Fibroblast of pulmonary artery (primary cell): ENCODE results near the gene PITX1.

Experiments used
- DNase-seq: peaks from one replicate; pipeline ENCODE4 v3.0.0-alpha.2; 2010; ENCODE audit warnings: low read depth
- H3K4me3 ChIP-seq: replicated peaks from 2 replicates; pipeline ENCODE4 v1.5.1; 2011; ENCODE audit warnings: low read depth, mild to moderate bottlenecking, control low read depth, low read length, moderate library complexity
- TF ChIP-seq, protein P1 (sequence below): IDR thresholded peaks from 2 replicates; pipeline ENCODE4 v1.5.1; 2011; ENCODE audit warnings: mild to moderate bottlenecking, control low read depth, low read length, inconsistent platforms; ENCODE audit errors: missing control alignments

PITX1 gene

DNA sequence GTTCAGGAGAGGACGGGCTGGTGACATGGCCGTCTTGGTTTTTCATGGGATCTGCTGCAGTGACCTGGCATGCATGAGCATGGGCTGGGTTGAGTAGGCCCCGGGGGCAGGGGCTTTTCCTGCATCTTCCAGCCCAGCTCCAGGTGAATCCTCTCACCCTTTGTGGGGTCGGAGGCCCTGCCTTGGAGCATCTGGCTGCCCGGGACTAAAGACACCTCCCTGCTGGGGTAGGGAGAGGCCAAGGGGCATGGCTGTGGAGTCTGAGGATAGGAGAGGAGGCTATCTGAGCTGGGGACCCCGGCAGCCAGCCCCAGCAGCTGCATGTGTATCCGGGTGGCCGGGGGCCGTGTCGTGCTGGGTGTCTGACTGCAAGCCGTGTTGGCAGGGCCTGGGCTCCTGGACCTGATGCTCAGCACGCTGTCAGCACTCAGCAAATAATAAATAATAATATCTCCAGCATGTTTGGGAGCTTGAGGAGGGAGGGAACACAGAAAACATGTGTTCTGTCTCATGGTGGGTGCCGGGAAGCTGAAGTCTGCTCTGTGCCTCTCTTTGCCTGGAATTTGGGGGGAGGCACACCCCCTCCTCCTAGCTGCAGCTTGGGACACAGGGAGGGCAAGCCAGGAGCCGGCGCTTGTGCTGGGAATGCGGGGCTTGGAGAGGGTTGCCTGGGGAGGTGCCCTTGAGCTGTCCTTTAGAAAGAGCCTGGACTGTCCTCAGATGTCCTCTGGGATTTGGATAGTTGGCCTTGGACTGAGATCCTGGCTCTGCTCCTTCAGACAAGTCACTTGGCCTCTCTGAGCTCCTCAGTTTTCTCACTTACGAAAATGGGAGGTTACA, 28.4 kb upstream of the PITX1 start:
- no peak for DNase-seq
- H3K4me3 ChIP-seq, result no peak overlapping the region
- TF ChIP-seq, protein P1, sequence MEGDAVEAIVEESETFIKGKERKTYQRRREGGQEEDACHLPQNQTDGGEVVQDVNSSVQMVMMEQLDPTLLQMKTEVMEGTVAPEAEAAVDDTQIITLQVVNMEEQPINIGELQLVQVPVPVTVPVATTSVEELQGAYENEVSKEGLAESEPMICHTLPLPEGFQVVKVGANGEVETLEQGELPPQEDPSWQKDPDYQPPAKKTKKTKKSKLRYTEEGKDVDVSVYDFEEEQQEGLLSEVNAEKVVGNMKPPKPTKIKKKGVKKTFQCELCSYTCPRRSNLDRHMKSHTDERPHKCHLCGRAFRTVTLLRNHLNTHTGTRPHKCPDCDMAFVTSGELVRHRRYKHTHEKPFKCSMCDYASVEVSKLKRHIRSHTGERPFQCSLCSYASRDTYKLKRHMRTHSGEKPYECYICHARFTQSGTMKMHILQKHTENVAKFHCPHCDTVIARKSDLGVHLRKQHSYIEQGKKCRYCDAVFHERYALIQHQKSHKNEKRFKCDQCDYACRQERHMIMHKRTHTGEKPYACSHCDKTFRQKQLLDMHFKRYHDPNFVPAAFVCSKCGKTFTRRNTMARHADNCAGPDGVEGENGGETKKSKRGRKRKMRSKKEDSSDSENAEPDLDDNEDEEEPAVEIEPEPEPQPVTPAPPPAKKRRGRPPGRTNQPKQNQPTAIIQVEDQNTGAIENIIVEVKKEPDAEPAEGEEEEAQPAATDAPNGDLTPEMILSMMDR, result no peak

DNA sequence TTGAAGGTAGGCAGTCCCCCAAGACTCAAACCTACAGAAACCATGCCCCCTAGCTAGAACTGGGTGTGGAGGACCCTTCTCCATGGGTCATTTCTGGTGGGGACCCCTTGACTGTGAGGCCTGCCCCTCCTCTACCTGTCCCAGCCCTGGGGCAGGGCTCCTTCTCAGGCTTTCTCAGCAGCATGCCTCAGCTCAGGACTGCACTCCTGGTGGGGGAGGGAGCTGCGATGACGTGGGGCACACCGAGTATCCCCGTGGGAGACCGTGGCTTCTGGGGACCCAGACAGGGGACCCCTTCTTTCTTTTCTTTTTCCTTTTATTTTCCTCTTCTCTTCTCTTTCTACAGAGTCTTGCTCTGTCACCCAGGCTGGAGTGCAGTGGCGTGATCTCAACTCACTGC, 27.0 kb upstream of the PITX1 start:
- TF ChIP-seq, protein P1, result no peak
- no peak for DNase-seq
- no peak overlapping the region for H3K4me3 ChIP-seq

DNA sequence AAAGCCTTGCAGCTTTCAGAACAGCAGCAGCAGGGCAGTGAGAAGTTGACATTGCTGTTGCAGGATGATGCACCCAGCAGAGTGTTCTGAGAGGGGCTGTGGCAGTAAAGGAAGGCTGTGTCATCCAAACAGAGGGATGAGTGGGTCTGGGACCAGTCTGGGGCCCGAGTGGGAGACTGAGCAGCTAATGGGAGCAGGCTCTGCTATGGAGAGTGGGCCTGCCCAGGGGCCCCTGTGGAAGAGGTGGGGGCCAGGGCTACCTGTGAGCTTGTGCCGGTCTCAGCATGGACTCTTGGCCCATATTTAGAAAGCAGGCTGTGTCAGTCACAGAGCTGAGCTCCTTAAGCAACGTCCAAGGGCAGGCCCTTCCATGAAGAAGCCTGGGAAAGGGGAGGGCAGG, 26.0 kb upstream of the PITX1 start:
- TF ChIP-seq, protein P1, result no peak
- no peak for DNase-seq
- no peak overlapping the region for H3K4me3 ChIP-seq

DNA sequence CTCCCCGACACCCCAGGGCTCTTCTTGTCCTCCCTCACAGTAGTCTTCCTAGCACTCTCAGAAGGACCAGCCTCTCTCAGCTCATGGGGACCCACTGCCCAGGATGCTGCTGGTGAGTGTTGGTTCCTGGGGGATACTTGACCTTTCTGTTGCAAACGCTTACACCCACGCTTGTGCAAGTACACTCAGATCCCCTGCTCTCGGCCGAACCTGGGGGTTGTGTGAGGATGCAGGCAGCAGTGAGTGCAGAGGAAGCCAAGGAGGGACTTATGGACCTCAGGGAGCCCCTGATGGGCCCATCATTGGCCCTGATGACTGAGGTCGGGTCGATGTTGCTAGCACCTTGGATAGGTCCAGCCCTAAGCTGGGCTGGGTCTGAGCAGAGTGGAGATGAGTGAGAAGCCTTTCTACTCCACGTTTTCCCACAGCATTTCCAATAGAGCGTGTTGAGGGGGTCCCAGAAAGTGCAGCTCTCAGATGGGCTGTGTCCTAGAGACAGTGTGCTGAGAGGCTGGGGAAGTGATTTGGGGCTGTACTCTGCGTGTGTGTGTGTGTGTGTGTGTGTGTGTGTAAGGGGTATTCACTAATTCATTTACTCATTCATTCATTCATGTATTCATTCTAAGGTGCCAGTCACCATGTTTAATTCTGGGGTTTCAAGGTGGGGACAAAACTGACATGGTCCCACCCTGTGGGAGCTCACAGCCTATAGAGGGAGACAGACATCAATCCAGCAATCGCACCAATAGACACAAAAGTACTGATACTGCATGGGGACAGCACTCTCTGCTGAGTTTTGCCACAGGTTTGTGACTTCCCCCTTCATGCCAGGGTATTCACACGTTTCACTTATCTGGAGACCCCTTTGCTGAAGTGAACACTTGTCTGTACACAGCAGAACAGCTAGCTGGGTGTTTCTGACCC, 25.2 kb upstream of the PITX1 start:
- no peak overlapping the region for H3K4me3 ChIP-seq
- DNase-seq, result no peak
- TF ChIP-seq, protein P1, result no peak

DNA sequence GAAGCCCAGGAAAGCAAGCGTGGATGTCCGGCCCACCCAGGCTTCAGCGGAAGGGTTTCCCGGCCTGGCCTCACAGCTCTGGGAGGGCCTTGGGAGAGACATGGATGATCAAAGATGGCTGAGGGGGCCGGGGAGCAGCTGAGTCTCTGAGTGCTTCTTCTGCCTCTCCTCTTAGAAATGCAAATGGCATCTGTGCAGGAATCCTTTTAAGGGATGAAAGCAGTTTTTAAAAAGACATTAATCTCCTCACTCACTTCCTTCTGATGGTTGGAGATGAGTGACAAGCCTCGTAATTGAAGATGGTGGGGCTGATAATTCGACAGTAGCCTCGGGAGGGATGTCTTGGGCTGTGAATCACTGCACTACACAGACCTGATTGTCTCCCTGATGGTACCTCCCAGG, 24.3 kb upstream of the PITX1 start:
- no peak for DNase-seq
- no peak overlapping the region for H3K4me3 ChIP-seq
- TF ChIP-seq, protein P1, result no peak

DNA sequence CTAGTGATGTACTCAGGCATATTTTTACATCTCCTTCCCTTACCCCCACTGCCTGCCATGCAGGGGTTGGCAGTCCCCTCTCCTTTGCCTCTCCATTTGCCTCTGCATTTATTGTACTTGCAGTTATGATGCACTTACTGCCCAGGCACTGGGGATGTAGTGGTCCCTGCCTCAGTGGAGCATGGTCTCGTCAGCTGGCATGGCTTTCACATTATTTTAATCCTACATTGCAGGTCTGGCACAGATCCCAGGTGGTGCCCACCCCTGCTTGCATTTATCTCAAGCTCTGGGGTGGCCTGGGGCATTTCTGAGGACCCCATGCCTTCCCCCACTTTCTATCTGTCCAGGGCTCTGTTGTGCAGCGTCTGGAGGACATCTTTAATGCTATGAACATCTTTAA, 23.2 kb upstream of the PITX1 start:
- TF ChIP-seq, protein P1, result no peak
- no peak for DNase-seq
- no peak overlapping the region for H3K4me3 ChIP-seq
